Measurements from ENCODE around the gene ATXN1. TPM values are rescaled to one million over a fixed set of nuclear protein-coding genes. Genes with fewer than 3 reads are reported as not detected.
"Not testable (repeated sequence)": the region's sequence is repeated elsewhere in the genome, so short reads cannot be mapped to it uniquely, and the experiment has no call there.

The ATXN1 gene
- total RNA-seq, 1 donor from 2014 or later, result 59.8 TPM

DNA sequence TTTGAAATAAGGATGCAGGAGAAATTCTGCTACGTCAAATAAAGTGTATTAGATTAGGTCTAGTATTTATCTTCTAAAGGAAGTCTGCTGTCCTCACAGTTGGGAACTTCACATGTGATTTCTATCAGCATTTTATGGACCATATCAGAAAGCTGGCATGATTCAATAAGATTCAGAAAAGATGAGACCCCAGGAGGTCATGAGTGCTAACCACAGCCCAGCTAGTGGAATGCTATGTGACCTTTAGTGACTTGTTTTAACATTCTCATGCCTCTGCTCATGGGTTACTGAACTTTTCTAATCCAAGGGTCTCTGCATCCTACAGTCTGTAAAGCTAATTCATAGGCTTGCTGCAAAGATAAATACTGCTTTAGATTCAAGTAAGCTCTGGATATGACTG, 372.8 kb downstream of the ATXN1 start:
- ATAC-seq (ENCODE audit: low read depth), result no peak
- CTCF ChIA-PET, result no interaction called here
- Mint-ChIP-seq H3K9me3 (no peaks in the 10 kb centered on the region), H3K27ac (no peak overlapping the region), H3K27me3 (no peaks in the 10 kb centered on the region), H3K4me1 (no peaks in the 10 kb centered on the region), H3K36me3 (ENCODE audit: low read depth) (no peaks in the 10 kb centered on the region), H3K4me3 (no peak overlapping the region)
- TF ChIP-seq, protein P1, sequence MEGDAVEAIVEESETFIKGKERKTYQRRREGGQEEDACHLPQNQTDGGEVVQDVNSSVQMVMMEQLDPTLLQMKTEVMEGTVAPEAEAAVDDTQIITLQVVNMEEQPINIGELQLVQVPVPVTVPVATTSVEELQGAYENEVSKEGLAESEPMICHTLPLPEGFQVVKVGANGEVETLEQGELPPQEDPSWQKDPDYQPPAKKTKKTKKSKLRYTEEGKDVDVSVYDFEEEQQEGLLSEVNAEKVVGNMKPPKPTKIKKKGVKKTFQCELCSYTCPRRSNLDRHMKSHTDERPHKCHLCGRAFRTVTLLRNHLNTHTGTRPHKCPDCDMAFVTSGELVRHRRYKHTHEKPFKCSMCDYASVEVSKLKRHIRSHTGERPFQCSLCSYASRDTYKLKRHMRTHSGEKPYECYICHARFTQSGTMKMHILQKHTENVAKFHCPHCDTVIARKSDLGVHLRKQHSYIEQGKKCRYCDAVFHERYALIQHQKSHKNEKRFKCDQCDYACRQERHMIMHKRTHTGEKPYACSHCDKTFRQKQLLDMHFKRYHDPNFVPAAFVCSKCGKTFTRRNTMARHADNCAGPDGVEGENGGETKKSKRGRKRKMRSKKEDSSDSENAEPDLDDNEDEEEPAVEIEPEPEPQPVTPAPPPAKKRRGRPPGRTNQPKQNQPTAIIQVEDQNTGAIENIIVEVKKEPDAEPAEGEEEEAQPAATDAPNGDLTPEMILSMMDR (IDR thresholded peaks at IDR 0.05), result no peak
- POLR2A ChIA-PET, result no interaction called here
- no peak for DNase-seq
- intact Hi-C loops (cut with micrococcal nuclease), result no loop called here

DNA sequence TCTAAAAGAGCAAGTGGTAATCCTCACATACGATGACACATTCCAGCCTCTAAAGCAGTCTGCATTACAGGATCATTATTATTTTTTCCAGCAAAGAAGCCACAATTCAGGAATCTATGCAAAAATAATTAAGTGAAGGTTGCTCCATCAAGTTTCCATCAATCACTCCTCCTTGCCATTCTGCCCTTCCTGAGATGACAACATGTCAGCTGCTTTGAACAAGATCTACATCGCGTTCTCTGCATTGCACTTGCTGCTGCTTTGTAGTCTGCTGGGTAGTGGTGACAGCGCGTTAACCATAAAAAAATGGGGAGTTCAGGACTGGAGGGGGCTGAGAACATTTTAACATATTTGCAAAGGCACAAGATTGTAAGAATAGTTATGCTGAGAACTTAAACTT, 375.2 kb downstream of the ATXN1 start:
- intact Hi-C loops (cut with micrococcal nuclease), result no loop called here
- ChIA-PET POLR2A (no interaction called here), CTCF (no interaction called here)
- no peak overlapping the region for H3K27ac Mint-ChIP-seq
- TF ChIP-seq, protein P1 (IDR thresholded peaks at IDR 0.05), result no peak
- H3K9me3 Mint-ChIP-seq, result no peaks in the 10 kb centered on the region
- no peaks in the 10 kb centered on the region for H3K27me3 Mint-ChIP-seq
- H3K36me3 Mint-ChIP-seq (ENCODE audit: low read depth), result no peaks in the 10 kb centered on the region
- DNase-seq, result no peak
- ATAC-seq (ENCODE audit: low read depth), result no peak
- H3K4me1 Mint-ChIP-seq, result no peaks in the 10 kb centered on the region
- no peak overlapping the region for H3K4me3 Mint-ChIP-seq

DNA sequence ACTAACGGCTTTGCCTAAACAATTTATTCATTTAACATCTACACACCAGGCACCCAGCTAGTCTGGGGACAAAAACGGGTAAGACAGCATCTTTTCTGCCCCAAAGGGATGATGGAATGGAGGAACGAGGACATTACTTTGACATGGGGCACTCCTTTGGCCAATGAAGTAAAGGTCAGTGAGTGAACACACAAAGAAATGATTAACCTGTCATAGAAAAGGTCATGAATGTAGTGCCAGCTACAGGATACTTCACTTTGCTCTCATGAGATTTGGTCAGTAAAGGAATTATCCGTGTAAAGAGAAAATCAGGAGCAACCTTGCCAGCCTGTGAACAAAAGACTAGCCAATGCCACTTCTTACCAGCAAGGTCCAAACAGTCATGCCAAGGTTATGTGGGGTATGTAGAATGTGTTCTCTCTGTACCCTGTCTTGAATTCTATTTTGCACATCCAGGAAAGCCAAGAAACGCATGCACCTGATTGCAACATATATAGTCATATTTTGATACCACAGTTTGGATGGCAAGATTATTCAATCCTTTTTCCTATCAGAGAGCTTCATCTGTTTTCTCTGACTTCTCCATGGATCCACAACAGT, 377.6 kb downstream of the ATXN1 start:
- TF ChIP-seq, protein P1 (IDR thresholded peaks at IDR 0.05), result no peak
- H3K9me3 Mint-ChIP-seq, result no peaks in the 10 kb centered on the region
- CTCF ChIA-PET, result no interaction called here
- no peaks in the 10 kb centered on the region for H3K27me3 Mint-ChIP-seq
- peaks cover 13% of the 10 kb centered on the region for H3K4me1 Mint-ChIP-seq
- H3K36me3 Mint-ChIP-seq (ENCODE audit: low read depth), result no peaks in the 10 kb centered on the region
- DNase-seq (no peak), ATAC-seq (ENCODE audit: low read depth) (no peak)
- no peak overlapping the region for H3K27ac Mint-ChIP-seq
- intact Hi-C loops (cut with micrococcal nuclease), result no loop called here
- POLR2A ChIA-PET, result no interaction called here
- no peak overlapping the region for H3K4me3 Mint-ChIP-seq

DNA sequence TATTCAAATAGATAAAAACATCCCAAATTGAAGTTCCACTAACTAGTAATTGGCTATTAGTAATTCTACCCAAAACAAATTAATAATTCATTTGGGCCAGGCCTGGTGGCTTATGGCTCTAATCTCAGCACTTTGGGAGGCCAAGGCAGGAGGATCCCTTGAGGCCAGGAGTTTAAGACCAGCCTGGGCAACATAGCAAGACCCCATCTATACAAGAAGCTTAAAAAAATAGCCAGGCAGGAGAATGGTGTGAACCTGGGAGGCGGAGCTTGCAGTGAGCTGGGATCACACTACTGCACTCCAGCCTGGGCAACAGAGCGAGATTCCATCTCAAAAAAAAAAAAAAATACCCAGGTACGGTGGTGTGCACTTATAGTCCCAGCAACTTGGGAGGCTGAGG, 379.3 kb downstream of the ATXN1 start:
- H3K36me3 Mint-ChIP-seq (ENCODE audit: low read depth); ATAC-seq (ENCODE audit: low read depth); intact Hi-C loops (cut with micrococcal nuclease); H3K27me3 Mint-ChIP-seq; H3K4me3 Mint-ChIP-seq; DNase-seq; H3K27ac Mint-ChIP-seq; POLR2A ChIA-PET; CTCF ChIA-PET; H3K9me3 Mint-ChIP-seq: not testable (repeated sequence)
- H3K4me1 Mint-ChIP-seq, result peaks cover 22% of the 10 kb centered on the region

DNA sequence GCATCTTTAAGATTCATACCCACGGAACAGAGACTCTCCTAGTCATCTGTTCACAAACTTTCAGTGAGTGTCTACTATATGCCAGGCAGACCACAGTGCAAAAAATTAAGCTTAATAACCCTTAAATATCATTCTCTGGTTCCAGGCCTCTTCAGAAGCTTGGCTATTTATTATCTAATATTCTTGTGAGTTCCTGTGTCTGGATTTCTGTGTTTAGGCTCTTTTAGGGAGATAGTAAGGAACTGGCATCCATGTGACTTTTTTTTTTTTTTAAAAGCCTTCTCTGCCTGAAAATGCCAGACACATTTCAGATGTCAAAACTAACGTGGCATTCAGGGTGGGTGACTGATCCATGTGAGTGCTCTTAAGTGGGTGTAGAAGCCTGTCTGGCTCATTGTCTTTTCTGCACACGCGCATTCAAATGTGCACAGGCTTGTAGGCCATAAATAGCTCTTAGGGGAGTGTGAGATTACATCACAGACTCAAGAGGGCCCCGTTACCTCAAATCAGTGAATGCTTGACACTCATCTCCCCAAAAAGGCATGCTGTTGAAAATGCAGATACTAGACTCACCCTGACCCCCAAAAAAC, 380.9 kb downstream of the ATXN1 start:
- H3K27ac Mint-ChIP-seq, result no peak overlapping the region
- H3K9me3 Mint-ChIP-seq, result no peaks in the 10 kb centered on the region
- TF ChIP-seq, protein P1 (IDR thresholded peaks at IDR 0.05), result no peak
- ChIA-PET CTCF (interaction anchor here (0.5 to 0.6 kb wide), 3 partner anchors 101 to 195 kb away, joined by 3 read pairs; no protein-coding TSS in a partner anchor), POLR2A (interaction anchor here (0.7 kb wide), 1 partner anchor 55 kb away, joined by 3 read pairs; no protein-coding TSS in a partner anchor)
- H3K4me3 Mint-ChIP-seq, result no peak overlapping the region
- ATAC-seq (ENCODE audit: low read depth) (no peak), DNase-seq (no peak)
- H3K36me3 Mint-ChIP-seq (ENCODE audit: low read depth), result no peaks in the 10 kb centered on the region
- intact Hi-C loops (cut with micrococcal nuclease), result no loop called here
- peaks cover 38% of the 10 kb centered on the region for H3K4me1 Mint-ChIP-seq
- no peaks in the 10 kb centered on the region for H3K27me3 Mint-ChIP-seq

DNA sequence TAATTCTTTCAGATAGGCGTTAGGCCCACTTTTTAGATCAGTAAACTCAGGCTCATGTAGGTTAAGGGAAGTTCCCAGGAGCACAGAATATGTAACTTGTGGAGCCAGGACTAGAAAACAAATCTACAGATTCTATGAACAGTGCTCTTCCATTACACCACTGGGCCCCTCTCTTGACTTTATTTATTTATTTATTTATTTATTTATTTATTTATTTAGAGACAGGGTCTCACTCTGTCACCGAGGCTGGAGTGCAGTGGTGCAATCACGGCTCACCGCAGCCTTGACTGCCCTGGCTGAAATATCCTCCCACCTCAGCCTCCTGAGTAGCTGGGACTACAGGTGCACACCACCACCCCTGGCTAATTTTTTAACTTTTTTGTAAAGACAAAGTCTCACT, 382.9 kb downstream of the ATXN1 start:
- H3K27ac Mint-ChIP-seq; H3K36me3 Mint-ChIP-seq (ENCODE audit: low read depth); DNase-seq; H3K27me3 Mint-ChIP-seq; ATAC-seq (ENCODE audit: low read depth); H3K9me3 Mint-ChIP-seq; intact Hi-C loops (cut with micrococcal nuclease); H3K4me3 Mint-ChIP-seq; POLR2A ChIA-PET; CTCF ChIA-PET: not testable (repeated sequence)
- H3K4me1 Mint-ChIP-seq, result peaks cover 56% of the 10 kb centered on the region

Data from activated B cell treated with CpG ODN at 0.5 μM for 24 hours (primary cell).